ENCODE results near the gene GLRB.

DNA sequence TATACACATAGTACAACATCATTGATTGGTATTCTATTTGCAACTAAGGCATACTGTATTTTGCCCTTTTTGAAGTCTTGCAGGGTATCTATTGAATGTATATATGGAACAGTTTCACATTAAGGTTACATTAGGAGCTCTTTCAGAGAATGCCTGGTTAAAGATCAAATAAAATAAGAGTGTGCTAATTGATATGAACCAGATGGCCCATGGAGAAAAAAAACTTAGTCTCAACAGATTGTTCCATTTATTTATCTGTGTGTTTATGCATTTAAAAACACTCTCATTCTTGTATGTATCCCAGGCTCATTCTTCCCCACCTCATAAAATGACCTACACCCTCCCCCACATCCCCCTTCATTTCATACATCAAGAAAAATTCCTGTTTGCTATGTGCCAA is 109.4 kb downstream of the GLRB start:
- TF ChIP-seq ZFX (IDR thresholded peaks at IDR 0.05; ENCODE audit: borderline replicate concordance) (no peak), CTCF (IDR thresholded peaks at IDR 0.05) (no peak)

Data from 22Rv1 (cell line).